Fibroblast of skin of scalp (primary cell): ENCODE data around the gene VN1R4. TPM values are rescaled to one million over a fixed set of nuclear protein-coding genes. Genes with fewer than 3 reads are reported as not detected.
A peak's percentile ranks its signal among the peaks of the same experiment; 100 is the strongest.
"Not testable (repeated sequence)": the region's sequence is repeated elsewhere in the genome, so short reads cannot be mapped to it uniquely, and the experiment has no call there.

Experiments
- DNase-seq: peaks from one replicate; pipeline ENCODE4 v3.0.0-alpha.2; 2013
- polyA plus RNA-seq, 2 experiments: library from polyadenylated mRNA; unstranded; fragments of 120-200 nt; gene quantifications; one replicate each; pipeline ENCODE4 v1.2.1, GENCODE V29; 2013; ENCODE audit not compliant: insufficient read length in 2 of 2

Gene VN1R4
- polyA plus RNA-seq (2013, experiment 1 of 2; ENCODE audit: insufficient read length): not detected
- not detected for polyA plus RNA-seq (2013, experiment 2 of 2; ENCODE audit: insufficient read length)

DNA sequence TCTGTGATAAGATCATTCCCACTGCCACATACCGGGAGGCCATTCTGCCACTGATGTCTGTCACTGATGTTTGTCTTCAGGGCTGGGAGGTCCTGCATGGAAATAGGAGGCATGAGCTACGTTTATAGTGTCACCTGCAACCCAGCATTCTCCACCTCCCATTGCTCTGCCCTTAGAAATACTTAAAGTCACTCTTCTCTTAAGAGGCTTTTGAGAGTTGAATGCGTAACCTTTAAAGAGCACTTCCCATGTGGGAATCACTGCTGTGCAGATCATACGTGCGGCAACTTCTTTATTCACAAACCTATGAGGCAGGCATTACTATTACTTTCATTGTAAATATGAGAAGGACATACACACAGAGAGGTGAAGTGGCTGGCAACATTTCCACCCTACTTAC is at the start of gene VN1R4:
VN1R4 (minus strand) TSS at position 101 of the 400 bp plus-strand sequence; CDS start at position 43, 58 bp downstream.
- DNase-seq: not testable (repeated sequence)

DNA sequence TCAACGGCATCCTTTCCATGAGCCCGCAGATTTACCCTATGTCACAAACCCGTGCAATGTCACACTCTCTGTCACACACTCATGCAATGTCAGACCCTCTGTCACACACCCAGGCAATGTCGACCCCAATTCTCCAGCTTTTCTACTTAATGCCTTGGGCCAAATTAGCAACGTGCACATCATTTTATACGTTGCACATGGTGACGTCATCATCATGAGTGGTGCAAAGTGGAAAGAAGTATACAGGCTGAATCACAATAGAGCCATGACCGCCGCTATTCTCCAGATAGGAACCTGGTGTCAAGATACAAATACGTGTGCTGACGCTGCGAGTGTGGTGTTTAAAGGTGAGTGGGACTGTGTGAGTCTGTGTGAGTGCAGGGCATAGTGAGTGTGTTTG is 44.4 kb upstream of the VN1R4 start:
- no peak for DNase-seq

DNA sequence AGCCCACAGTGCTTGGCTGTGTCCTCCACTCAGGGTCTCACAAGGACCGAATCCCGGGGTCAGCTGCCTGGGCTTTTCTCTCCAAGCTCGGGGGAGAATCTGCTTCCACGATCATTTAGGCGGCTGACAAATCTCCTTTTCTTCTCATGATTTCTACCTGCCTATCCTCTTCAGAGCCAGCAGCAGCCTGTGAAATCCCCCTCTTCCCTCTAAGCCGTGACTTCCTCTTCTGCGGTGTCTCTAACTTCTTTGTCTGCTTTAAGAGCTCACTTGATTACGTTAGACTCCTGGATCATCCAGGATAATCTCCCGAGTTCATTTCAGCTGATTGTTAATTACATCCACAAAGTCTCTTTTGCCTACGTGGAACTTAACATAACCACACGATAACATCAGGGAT is 43.5 kb upstream of the VN1R4 start:
- no peak for DNase-seq

GRCh38 chr19:53308339-53308811 is 40.9 kb upstream of the VN1R4 start:
- no peak for DNase-seq

DNA sequence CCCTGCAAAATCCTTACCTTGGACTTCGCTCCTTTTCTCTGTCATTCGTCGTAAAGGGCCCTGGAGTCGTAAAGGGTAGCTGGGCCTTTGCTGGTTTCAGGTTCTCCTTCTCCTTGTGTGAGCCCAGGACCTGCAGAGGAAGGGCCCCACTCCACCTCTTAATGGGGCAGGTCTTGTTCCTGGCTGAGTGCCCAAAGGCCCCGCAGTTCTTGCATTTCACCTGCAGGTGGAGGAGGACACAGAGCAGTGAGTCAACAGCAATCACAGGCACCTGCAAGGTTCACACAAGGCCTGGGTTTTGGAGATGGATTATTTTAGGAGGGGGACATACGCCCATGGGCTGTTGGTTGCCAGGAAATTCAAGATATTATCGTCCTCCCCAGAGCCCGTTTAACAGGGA is 33.8 kb upstream of the VN1R4 start:
- DNase-seq: not testable (repeated sequence)

GRCh38 chr19:53294786-53295441 is 27.4 kb upstream of the VN1R4 start:
- no peak for DNase-seq

GRCh38 chr19:53290758-53291549 is 23.4 kb upstream of the VN1R4 start:
- DNase-seq: no peak

DNA sequence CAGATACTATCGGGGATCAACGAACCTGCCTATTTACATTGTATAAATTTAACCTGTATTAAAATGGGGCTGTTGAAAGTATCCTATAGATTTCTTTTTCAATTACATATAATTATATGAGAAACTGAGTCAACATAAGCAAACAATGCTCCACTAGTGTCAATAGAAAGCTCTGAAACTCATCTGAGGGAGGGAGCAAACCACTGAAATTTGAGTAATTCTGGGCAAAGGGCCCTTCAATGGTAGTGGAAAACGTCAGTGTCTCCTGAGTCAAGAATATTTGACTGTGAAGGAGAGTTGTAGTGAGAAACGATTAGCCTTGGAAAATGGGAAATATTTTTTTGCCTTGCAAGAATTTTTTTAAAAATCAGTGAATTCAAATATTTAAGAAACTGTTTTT is 17.6 kb upstream of the VN1R4 start:
- no peak for DNase-seq

DNA sequence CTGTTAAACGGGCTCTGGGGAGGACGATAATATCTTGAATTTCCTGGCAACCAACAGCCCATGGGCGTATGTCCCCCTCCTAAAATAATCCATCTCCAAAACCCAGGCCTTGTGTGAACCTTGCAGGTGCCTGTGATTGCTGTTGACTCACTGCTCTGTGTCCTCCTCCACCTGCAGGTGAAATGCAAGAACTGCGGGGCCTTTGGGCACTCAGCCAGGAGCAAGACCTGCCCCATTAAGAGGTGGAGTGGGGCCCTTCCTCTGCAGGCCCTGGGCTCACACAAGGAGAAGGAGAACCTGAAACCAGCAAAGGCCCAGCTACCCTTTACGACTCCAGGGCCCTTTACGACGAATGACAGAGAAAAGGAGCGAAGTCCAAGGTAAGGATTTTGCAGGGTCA is 14.4 kb upstream of the VN1R4 start:
- DNase-seq: not testable (repeated sequence)

DNA sequence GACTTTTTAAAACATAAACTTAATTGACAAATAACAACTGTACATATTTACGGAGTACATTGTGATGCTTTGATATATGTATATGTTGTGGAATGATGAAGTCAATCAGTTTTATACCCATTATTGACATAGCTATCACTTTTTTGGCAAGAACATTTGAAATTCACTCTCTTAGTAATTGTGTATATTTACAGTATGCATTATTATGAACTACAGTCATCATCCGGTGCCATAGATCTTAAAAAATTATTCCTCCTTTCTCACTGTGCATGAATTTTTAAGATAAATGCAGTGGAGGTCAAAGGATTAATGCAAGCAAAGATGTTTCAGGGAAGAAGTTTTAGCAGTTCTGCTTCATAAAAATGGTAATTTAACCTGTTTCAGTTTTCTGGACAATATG is 8.0 kb upstream of the VN1R4 start:
- DNase-seq: no peak

DNA sequence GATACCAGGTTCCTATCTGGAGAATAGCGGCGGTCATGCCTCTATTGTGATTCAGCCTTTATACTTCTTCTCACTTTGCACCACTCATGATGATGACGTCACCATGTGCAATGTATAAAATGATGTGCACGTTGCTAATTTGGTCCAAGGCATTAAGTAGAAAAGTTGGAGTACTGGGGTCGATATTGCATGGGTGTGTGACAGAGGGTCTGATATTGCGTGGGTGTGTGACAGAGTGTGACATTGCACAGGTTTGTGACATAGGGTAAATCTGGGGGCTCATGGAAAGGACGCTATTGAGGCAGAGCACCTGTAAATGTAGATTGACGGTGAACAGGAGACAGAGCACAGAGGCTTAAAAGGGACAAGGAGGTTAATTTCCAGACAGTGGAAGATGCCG is 4.5 kb upstream of the VN1R4 start:
- no peak for DNase-seq

DNA sequence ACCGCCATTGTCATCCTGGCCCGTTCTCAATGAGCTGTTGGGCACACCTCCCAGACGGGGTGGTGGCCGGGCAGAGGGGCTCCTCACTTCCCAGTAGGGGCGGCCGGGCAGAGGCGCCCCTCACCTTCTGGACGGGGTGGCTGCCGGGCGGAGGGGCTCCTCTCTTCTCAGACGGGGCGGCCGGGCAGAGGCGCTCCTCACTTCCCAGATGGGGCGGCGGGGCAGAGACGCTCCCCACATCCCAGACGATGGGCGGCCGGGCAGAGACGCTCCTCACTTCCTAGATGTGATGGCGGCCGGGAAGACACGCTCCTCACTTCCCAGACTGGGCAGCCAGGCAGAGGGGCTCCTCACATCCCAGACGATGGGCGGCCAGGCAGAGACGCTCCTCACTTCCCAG is 2.3 kb upstream of the VN1R4 start:
- DNase-seq: not testable (repeated sequence)

DNA sequence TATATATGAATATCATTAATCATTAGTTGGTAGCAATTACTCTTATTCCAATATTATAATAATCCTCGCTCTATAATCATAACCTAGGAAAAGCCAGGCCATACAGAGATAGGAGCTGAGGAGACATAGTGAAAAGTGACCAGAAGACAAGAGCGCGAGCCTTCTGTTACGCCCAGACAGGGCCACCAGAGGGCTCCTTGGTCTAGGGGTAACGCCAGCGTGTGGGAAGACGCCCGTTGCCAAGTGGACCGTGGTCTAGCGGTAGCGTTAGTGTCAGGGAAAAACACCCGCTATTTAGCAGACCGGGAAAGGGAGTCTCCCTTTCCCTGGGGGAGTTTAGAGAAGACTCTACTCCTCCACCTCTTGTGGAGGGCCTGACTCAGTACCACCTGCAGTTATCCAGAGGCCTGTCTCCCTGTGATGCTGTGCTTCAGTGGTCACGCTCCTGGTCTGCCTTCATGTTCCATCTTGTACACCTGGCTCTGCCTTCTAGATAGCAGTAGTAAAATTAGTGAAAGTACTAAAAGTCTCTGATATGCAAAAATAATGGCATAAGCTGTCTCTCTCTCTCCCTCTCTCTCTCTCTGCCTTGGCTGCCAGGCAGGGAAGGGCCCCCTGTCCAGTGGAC is 9.7 kb downstream of the VN1R4 start, which contains the start of gene VN1R2:
VN1R2 (plus strand) TSS at position 578 of the 628 bp plus-strand sequence. CDS start 84 bp downstream, outside the sequence.
- DNase-seq: not testable (repeated sequence)

DNA sequence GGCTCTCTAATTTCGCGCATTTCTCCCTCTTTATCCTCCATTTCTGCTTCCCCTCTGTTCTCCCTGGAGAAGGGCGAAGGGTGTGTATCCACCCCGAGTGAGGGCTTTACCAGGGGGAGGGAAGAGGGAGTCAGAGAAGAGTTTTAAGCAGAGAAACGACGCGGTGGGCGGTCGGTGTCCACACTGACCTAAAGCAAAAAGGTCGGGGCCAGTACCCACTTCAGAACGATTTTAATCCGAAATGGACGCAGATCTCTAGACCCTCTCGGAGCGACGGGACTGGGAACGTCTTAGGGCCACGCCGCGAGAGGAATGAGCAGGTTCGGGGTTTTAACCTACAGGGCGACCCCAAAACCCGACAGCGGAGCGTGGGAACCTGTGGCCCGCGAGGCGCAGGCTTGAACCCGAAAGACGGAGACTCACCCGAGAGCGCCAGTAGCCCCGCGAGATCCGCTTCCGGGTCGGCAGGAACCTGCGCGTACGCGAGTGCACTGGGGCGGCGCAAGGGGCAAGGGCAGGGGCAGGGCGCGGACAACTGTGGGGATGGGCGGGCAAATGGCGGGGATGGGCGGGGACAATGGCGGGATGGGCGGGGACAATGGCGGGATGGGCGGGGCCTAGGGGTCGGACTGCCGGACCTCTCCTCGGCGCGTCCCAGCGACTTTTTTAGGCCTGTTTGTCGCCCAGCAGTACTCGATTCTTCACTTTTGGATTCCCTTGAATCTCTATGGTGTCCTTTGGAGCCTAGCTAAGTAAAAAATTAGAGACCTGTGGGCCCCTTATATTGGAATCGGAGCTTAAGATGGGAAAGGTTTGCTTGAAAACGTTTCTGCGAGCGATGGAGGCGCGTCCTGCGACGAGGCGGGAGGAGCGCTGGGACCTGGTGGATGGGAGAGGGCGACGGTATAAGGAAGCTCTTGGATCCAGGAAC is 12.8 kb downstream of the VN1R4 start, which contains the start of gene ZNF677:
ZNF677 (minus strand) TSS at position 463 of the 931 bp plus-strand sequence. CDS start 3,323 bp downstream, outside the sequence.
- DNase-seq: peak; percentile 92

GRCh38 chr19:53246498-53246897 is 21.0 kb downstream of the VN1R4 start:
- no peak for DNase-seq

GRCh38 chr19:53237114-53237777 is 30.3 kb downstream of the VN1R4 start:
- DNase-seq: no peak

- no peak for DNase-seq
Observed at GRCh38 chr19:53224606-53225005, 42.9 kb downstream of the VN1R4 start.

- DNase-seq: not testable (repeated sequence)
Observed at GRCh38 chr19:53222716-53223115, 44.8 kb downstream of the VN1R4 start.
